Endothelial cell of umbilical vein (primary cell): Measurements from ENCODE around the gene PTPN3. TPM values are rescaled to one million over a fixed set of nuclear protein-coding genes. Genes with fewer than 3 reads are reported as not detected.

ENCODE experiments used
- BruUV-seq: library from RNA; stranded (reverse); fragments of 400-500 nt; replicated peaks from 2 replicates; lab custom pipeline; 2021; lab: Mats Ljungman, UMichigan
- CTCF ChIA-PET: fragments of 300-600, 350-600 bp; sonication (Branson Sonifier 250); formaldehyde crosslinking; loops from one replicate; lab custom pipeline; 2021; ENCODE audit warnings: antibody characterized with exemption, inconsistent platforms; lab: Charles Lee
- POLR2A ChIA-PET: fragments of 300-600, 350-600 bp; sonication (Branson Sonifier 250); formaldehyde crosslinking; loops from one replicate; lab custom pipeline; 2021; ENCODE audit warnings: antibody characterized with exemption, inconsistent platforms; lab: Charles Lee
- DNase-seq: peaks from one replicate; pipeline ENCODE4 v3.0.0-alpha.2; 2011; ENCODE audit warnings: low read depth, low spot score
- FAIRE-seq: peaks from 2 replicates; lab custom pipeline; 2011; peaks lifted over from hg19 to GRCh38; lab: Jason Lieb, UNC
- H2AFZ ChIP-seq: 2 replicates; pipeline ENCODE4 v1.6.0; 2012; ENCODE audit warnings: low read depth, low read length, control low read depth, inconsistent platforms
- H3K27ac ChIP-seq: 2 replicates; pipeline ENCODE4 v1.5.1; 2011; ENCODE audit warnings: low read depth, mild to moderate bottlenecking, control low read depth, low read length, moderate library complexity; ENCODE audit not compliant: insufficient read depth
- H3K27me3 ChIP-seq, 2 experiments: 2 replicates each; pipeline versions ENCODE4 v1.6.0 to v1.6.1; 2011; ENCODE audit warnings: low read length in 2 of 2, mixed read lengths in 1 of 2; ENCODE audit not compliant: control insufficient read depth in 2 of 2, insufficient read depth in 2 of 2
- H3K36me3 ChIP-seq, 2 experiments: 2 replicates in 1 of 2; 3 replicates in 1 of 2; pipeline ENCODE4 v1.5.1; 2011; ENCODE audit warnings: low read length in 2 of 2, mild to moderate bottlenecking in 1 of 2, moderate library complexity in 1 of 2; ENCODE audit not compliant: control insufficient read depth in 2 of 2, insufficient read depth in 2 of 2; ENCODE audit errors: extremely low read depth in 1 of 2
- H3K4me1 ChIP-seq: 3 replicates; pipeline ENCODE4 v1.5.1; 2011; ENCODE audit warnings: mild to moderate bottlenecking, low read length; ENCODE audit not compliant: control insufficient read depth, insufficient read depth; ENCODE audit errors: extremely low read depth
- H3K4me2 ChIP-seq: 2 replicates; pipeline ENCODE4 v1.6.1; 2011; ENCODE audit warnings: low read length, control low read depth, mixed read lengths; ENCODE audit not compliant: insufficient read depth
- H3K4me3 ChIP-seq, 3 experiments: fragments of 200-600 bp in 1 of 3; sonication (generic), shearing (Covaris generic) in 1 of 3; replicated peaks in 1 of 3; 2 replicates each; pipeline ENCODE4 v1.5.1; 2011 to 2016; ENCODE audit warnings: control low read depth in 3 of 3, low read length in 3 of 3, mild to moderate bottlenecking in 2 of 3, inconsistent platforms in 1 of 3, low read depth in 1 of 3, moderate library complexity in 1 of 3; ENCODE audit not compliant: insufficient read depth in 1 of 3
- H3K79me2 ChIP-seq: 2 replicates; pipeline ENCODE4 v1.6.0; 2012; ENCODE audit warnings: low read length, inconsistent platforms; ENCODE audit not compliant: control insufficient read depth, insufficient read depth
- H3K9ac ChIP-seq: replicated peaks from 2 replicates; pipeline ENCODE3; 2011; ENCODE audit warnings: low read length, control low read depth; ENCODE audit not compliant: insufficient read depth; ENCODE audit errors: extremely low read depth
- H3K9me1 ChIP-seq: replicated peaks from 3 replicates; pipeline ENCODE4 v1.6.0; 2011; ENCODE audit warnings: mild to moderate bottlenecking, low read length; ENCODE audit not compliant: control insufficient read depth, insufficient read depth; ENCODE audit errors: extremely low read depth
- H3K9me3 ChIP-seq: replicated peaks from 2 replicates; pipeline ENCODE4 v1.5.1; 2012; ENCODE audit warnings: low read length, inconsistent platforms; ENCODE audit not compliant: control insufficient read depth, insufficient read depth
- H4K20me1 ChIP-seq: replicated peaks from 2 replicates; pipeline ENCODE3; 2011; ENCODE audit warnings: mild to moderate bottlenecking, low read length; ENCODE audit not compliant: control insufficient read depth, insufficient read depth; ENCODE audit errors: extremely low read depth
- CTCF ChIP-seq, 2 donors: IDR thresholded peaks; 1 replicate in 1 of 2; 2 replicates in 1 of 2; pipeline ENCODE4 v1.5.1; 2011; ENCODE audit warnings: low read length in 2 of 2, mild to moderate bottlenecking in 2 of 2, moderate library complexity in 2 of 2, control low read depth in 1 of 2, inconsistent platforms in 1 of 2, low read depth in 1 of 2; ENCODE audit not compliant: insufficient read depth in 1 of 2; ENCODE audit errors: extremely low read depth in 1 of 2
- EZH2 ChIP-seq: IDR thresholded peaks from 2 replicates; pipeline ENCODE4 v1.6.1; 2012; ENCODE audit warnings: borderline replicate concordance, low read depth, mild to moderate bottlenecking, moderate library complexity, low read length, inconsistent platforms; ENCODE audit not compliant: severe bottlenecking
- FOS ChIP-seq: IDR thresholded peaks from 2 replicates; pipeline ENCODE4 v1.6.1; 2011; ENCODE audit warnings: mild to moderate bottlenecking, low read length, moderate library complexity, borderline replicate concordance; ENCODE audit not compliant: insufficient read depth
- GATA2 ChIP-seq: IDR thresholded peaks from 2 replicates; pipeline ENCODE4 v1.7.0; 2011; ENCODE audit warnings: low read depth, mild to moderate bottlenecking, moderate library complexity, mixed read lengths, low read length; ENCODE audit not compliant: insufficient read length, insufficient read depth
- JUN ChIP-seq: IDR thresholded peaks from 2 replicates; pipeline ENCODE4 v1.6.1; 2011; ENCODE audit warnings: borderline replicate concordance, low read depth; ENCODE audit not compliant: insufficient read length, insufficient read depth
- MAX ChIP-seq: IDR thresholded peaks from 2 replicates; pipeline ENCODE4 v1.6.1; 2011; ENCODE audit not compliant: insufficient read depth, insufficient read length
- MYC ChIP-seq: IDR thresholded peaks from one replicate; pipeline ENCODE4 v1.6.1; 2011; ENCODE audit warnings: mild to moderate bottlenecking, low read depth, low read length
- POLR2A ChIP-seq: IDR thresholded peaks from 2 replicates; pipeline ENCODE4 v1.6.1; 2012; ENCODE audit warnings: low read depth, mild to moderate bottlenecking, control low read depth, low read length
- POLR2AphosphoS5 ChIP-seq: IDR thresholded peaks from 2 replicates; pipeline ENCODE4 v1.6.1; 2012; ENCODE audit warnings: low read depth, mild to moderate bottlenecking, control low read depth, low read length, moderate library complexity; ENCODE audit not compliant: insufficient read depth
- dilution Hi-C: fragments of 300-500 bp; cut with MboI; formaldehyde crosslinking; loops from one replicate; pipeline ENCODE4 v1.15.0; 2019; ENCODE audit warnings: low sequenced_read_pairs; ENCODE audit not compliant: extremely low pct_ligation_motif_present
- intact Hi-C: fragments of 100-400 bp; cut with micrococcal nuclease; formaldehyde crosslinking; loops from one replicate; pipeline ENCODE4 v1.10.0; 2022
- polyA plus RNA-seq, 4 experiments: library from polyadenylated mRNA; depleted of rRNA in 3 of 4; stranded (reverse) in 3 of 4; unstranded in 1 of 4; fragments of >200 nt; gene quantifications; 2 replicates each; pipeline versions ENCODE4 v1.2.1 to v1.2.3, GENCODE V29; 2011 to 2012; ENCODE audit warnings: missing spikeins in 1 of 4
- total RNA-seq: library from RNA; stranded (reverse); gene quantifications from 2 replicates; pipeline ENCODE4 v1.2.3, GENCODE V29; 2021

The PTPN3 gene
- total and polyA plus RNA-seq, 2 donors (not counting 3 experiments of a cell fraction or from before 2014, with no cell fraction given), result 0.01 TPM; not detected in 1

GRCh38 chr9:109458453-109459211 is 39.5 kb downstream of the PTPN3 start:
- intact Hi-C loops, result no loop called here
- peaks cover 2% of the 10 kb centered on the region for H4K20me1 ChIP-seq
- no peaks in the 10 kb centered on the region for H3K9me3 ChIP-seq
- H3K4me3 ChIP-seq, result no peak overlapping the region
- no peak overlapping the region for H3K27ac ChIP-seq
- no peaks in the 10 kb centered on the region for H3K4me1 ChIP-seq
- TF ChIP-seq GATA2 (no peak), EZH2 (no peak), POLR2A (no peak), CTCF (IDR thresholded peaks at IDR 0.05; ENCODE audit: extremely low read depth in 1 of 2, insufficient read depth in 1 of 2, low read depth in 1 of 2, low read length in 2 of 2) (no peak), POLR2AphosphoS5 (no peak), MAX (no peak), JUN (no peak), MYC (no peak), FOS (no peak)
- no TSS peak for BruUV-seq
- no peaks in the 10 kb centered on the region for H3K79me2 ChIP-seq
- H3K36me3 ChIP-seq, result no peaks in the 10 kb centered on the region
- dilution Hi-C loops, result no loop called here
- ChIA-PET CTCF (interaction anchor here (1.4 to 2.7 kb wide), 3 partner anchors 9 to 18 kb away, joined by 3 to 21 read pairs (median 10); no protein-coding TSS in a partner anchor), POLR2A (no interaction called here)
- no peaks in the 10 kb centered on the region for H3K9me1 ChIP-seq
- no peak overlapping the region for H3K9ac ChIP-seq
- DNase-seq (no peak), FAIRE-seq (no peak)
- peaks cover 18 to 50% of the 10 kb centered on the region in 2 experiments for H3K27me3 ChIP-seq
- no peak overlapping the region for H2AFZ ChIP-seq
- no peak overlapping the region for H3K4me2 ChIP-seq
